HG02884 (cell line): Measurements from ENCODE around the gene C19orf73.

Experiments used
- ATAC-seq: cut with Tn5 transposase; IDR thresholded peaks from one replicate; pipeline ENCODE4 v1.9.1; 2021; ENCODE audit warnings: mild to moderate bottlenecking, moderate library complexity; ENCODE audit not compliant: unreplicated experiment

Gene C19orf73

GRCh38 chr19:49070416-49070815 is 48.5 kb downstream of the C19orf73 start:
- no peak for ATAC-seq

- ATAC-seq, result no peak
These were observed 49.9 kb downstream of the C19orf73 start for GRCh38 chr19:49069026-49069425.
